Measurements from ENCODE around the gene STAM. TPM values are rescaled to one million over a fixed set of nuclear protein-coding genes. Genes with fewer than 3 reads are reported as not detected.

Gene STAM
- total and polyA plus RNA-seq, 2 donors (not counting 3 experiments of a cell fraction or from before 2014, with no cell fraction given) = 17.7 to 20.0 TPM

DNA sequence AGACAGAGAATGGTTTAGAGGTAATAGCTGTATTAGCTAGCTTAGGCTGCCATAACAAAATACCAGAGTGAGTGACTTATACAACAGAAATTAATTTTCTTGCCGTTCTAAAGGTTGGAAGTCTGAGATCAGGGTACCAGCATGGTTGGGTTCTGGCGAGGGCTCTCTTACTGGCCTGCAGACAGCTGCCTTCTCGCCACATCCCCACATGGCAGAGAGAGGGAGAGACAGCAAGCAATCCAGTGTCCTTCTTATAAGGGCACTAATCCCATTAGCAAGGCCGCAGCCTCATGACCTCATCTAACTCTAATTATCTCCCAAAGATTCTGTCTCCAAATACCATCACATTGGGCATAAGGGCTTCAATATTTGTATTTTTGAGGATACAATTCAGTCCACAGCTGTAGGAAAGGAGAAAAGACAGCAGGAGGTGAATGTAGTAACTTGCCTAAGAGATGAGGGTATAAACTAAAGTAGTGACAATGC, 3.6 kb upstream of the STAM start:
- H3K4me3 ChIP-seq (replicated peaks in 1 of 3; ENCODE audit: insufficient read depth in 1 of 3, low read depth in 1 of 3, low read length in 3 of 3) = no peak overlapping the region
- intact Hi-C loops (cut with micrococcal nuclease) (loop anchor here (5.0 kb wide), 1 partner anchor 197 kb away; no protein-coding TSS in a partner anchor), dilution Hi-C loops (cut with MboI; ENCODE audit: extremely low pct_ligation_motif_present, low sequenced_read_pairs) (no loop called here)
- H3K9ac ChIP-seq (replicated peaks; ENCODE audit: extremely low read depth, insufficient read depth, low read length) = no peak overlapping the region
- H3K9me1 ChIP-seq (replicated peaks; ENCODE audit: control insufficient read depth, extremely low read depth, insufficient read depth, low read length) = no peaks in the 10 kb centered on the region
- H3K27ac ChIP-seq (ENCODE audit: insufficient read depth, low read depth, low read length) = no peak overlapping the region
- FAIRE-seq (no peak), DNase-seq (ENCODE audit: low read depth, low spot score) (no peak)
- no peaks in the 10 kb centered on the region for H3K9me3 ChIP-seq (replicated peaks; ENCODE audit: control insufficient read depth, insufficient read depth, low read length)
- H3K36me3 ChIP-seq (ENCODE audit: control insufficient read depth in 2 of 2, extremely low read depth in 1 of 2, insufficient read depth in 2 of 2, low read length in 2 of 2) = no peaks in the 10 kb centered on the region
- H2AFZ ChIP-seq (ENCODE audit: low read depth, low read length) = no peak overlapping the region
- peaks cover 16% of the 10 kb centered on the region for H3K79me2 ChIP-seq (ENCODE audit: control insufficient read depth, insufficient read depth, low read length)
- no peaks in the 10 kb centered on the region for H4K20me1 ChIP-seq (replicated peaks; ENCODE audit: control insufficient read depth, extremely low read depth, insufficient read depth, low read length)
- ChIA-PET POLR2A (no interaction called here), CTCF (no interaction called here)
- TF ChIP-seq EZH2 (IDR thresholded peaks at IDR 0.05; ENCODE audit: borderline replicate concordance, low read depth, low read length, severe bottlenecking) (no peak), POLR2AphosphoS5 (IDR thresholded peaks at IDR 0.05; ENCODE audit: insufficient read depth, low read depth, low read length) (no peak), JUN (IDR thresholded peaks at IDR 0.05; ENCODE audit: borderline replicate concordance, insufficient read depth, insufficient read length, low read depth) (no peak), GATA2 (IDR thresholded peaks at IDR 0.05; ENCODE audit: insufficient read depth, insufficient read length, low read depth, low read length) (no peak), POLR2A (IDR thresholded peaks at IDR 0.05; ENCODE audit: low read depth, low read length) (no peak), MYC (IDR thresholded peaks at IDR 0.05; ENCODE audit: low read depth, low read length) (no peak), FOS (IDR thresholded peaks at IDR 0.05; ENCODE audit: borderline replicate concordance, insufficient read depth, low read length) (no peak)
- TF ChIP-seq, protein P1, sequence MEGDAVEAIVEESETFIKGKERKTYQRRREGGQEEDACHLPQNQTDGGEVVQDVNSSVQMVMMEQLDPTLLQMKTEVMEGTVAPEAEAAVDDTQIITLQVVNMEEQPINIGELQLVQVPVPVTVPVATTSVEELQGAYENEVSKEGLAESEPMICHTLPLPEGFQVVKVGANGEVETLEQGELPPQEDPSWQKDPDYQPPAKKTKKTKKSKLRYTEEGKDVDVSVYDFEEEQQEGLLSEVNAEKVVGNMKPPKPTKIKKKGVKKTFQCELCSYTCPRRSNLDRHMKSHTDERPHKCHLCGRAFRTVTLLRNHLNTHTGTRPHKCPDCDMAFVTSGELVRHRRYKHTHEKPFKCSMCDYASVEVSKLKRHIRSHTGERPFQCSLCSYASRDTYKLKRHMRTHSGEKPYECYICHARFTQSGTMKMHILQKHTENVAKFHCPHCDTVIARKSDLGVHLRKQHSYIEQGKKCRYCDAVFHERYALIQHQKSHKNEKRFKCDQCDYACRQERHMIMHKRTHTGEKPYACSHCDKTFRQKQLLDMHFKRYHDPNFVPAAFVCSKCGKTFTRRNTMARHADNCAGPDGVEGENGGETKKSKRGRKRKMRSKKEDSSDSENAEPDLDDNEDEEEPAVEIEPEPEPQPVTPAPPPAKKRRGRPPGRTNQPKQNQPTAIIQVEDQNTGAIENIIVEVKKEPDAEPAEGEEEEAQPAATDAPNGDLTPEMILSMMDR (IDR thresholded peaks at IDR 0.05; ENCODE audit: extremely low read depth in 1 of 2, insufficient read depth in 1 of 2, low read depth in 1 of 2, low read length in 2 of 2) = no peak
- TF ChIP-seq, protein P2, sequence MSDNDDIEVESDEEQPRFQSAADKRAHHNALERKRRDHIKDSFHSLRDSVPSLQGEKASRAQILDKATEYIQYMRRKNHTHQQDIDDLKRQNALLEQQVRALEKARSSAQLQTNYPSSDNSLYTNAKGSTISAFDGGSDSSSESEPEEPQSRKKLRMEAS (IDR thresholded peaks at IDR 0.05; ENCODE audit: insufficient read depth, insufficient read length) = no peak
- peaks cover 12% of the 10 kb centered on the region for H3K4me1 ChIP-seq (ENCODE audit: control insufficient read depth, extremely low read depth, insufficient read depth, low read length)
- BruUV-seq (replicated peaks) = no TSS peak
- H3K4me2 ChIP-seq (ENCODE audit: insufficient read depth, low read length) = no peak overlapping the region
- no peaks in the 10 kb centered on the region for H3K27me3 ChIP-seq (ENCODE audit: control insufficient read depth in 2 of 2, insufficient read depth in 2 of 2, low read length in 2 of 2)
